ENCODE results near the gene INTS1. TPM values are rescaled to one million over a fixed set of nuclear protein-coding genes. Genes with fewer than 3 reads are reported as not detected.

The INTS1 gene
- total RNA-seq, 8 experiments from 2014 or later, result 19.5 to 80.2 (median 39.3) TPM

DNA sequence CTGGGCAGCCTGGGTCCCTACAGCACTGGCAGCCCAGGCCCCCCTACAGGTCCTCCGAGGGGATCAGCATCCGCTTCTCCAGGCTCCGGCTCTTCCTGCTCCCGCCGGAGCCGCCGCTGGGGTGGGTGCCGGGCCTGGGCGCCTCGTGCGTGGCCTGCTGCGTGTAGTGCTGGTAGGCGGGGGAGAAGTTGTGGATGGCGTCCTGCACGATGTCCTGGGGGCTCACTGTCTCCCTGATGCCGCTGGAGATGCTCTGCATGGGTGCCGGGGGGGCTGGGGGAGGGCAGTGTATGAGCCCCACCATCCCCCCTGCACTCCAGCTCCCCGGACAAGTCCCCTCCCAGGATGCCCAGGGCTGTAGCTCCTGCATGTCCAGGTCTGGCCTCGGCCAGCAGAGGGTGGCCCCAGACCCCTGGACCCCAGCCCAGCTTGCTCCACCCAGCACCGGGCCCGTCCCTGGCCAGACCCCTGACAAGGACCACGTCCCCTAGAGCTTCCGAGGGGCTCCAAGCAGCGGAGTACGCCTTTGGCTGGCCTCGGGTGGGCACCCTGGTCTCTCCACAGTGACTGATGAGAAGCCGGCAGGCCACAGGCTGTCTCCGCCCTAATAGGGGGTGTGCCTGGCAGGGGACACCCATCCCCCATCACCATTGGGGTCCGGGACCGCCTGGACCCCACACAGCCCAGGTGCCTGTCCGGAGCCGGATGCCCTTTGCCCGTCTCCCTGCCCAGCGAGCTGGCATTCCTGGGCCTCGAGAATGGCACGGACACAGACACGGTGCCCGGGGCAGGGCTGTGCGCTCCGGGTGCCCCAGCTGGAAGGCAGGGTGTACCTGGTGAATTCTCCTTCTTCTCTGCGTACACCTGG is 43.0 kb upstream of the INTS1 start:
- 84 to 100% (median 100%) methylated on average over 1 to 6 of the region's 41 CpGs; no CpG with 5 or more reads in 7 of the 10 experiments for WGBS, 10 experiments
- H3K27ac ChIP-seq, result no peak overlapping the region
- H3K4me3 ChIP-seq, result no peak overlapping the region
- in situ Hi-C loops (cut with MboI; ENCODE audit: low pct_unique_long_range_greater_than_20kb in 2 of 9, low sequenced_read_pairs in 9 of 9, unreplicated experiment in 9 of 9), result no loop called here
- ATAC-seq (replicated peaks in 6 of 8), result no peak
- peaks cover 14 to 28% of the 10 kb centered on the region in 2 donors for H3K4me1 ChIP-seq (replicated peaks in 1 of 2)

DNA sequence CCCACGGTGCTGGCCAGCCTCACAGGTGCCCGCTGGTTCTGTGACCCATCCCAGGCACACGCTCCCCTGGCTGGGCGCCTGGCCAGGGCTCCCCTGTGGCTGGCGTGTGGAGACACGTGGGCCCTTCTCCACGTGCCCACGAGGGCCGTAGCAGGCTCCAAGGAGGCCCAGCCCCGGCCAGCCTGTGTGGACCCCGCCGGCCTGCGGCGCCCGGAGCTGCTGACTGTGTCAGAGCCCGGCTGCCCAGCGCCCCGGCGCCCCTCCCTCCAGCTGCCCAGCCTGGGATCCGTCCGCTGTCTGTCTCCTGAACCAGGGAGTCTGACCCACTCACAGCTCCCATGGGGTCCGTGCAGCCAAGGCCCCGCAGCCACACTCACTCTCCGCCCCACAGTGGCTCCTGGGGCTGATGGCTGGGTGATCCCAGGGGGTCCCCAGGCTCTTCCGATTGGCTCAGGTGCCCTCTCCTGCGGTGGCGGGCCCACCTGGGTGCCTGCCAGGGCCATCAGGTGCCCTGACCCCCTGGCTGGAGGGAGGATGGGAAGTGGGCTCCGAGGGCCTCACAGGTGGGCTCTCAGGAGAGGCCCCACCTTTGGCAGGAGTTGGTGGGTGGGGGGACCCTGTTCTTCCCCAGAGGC is 42.2 kb upstream of the INTS1 start:
- ATAC-seq (replicated peaks in 6 of 8), result peak in 1 of 8 experiments; percentile 13
- Histone ChIP-seq H3K4me3 (no peak overlapping the region), H3K27ac (no peak overlapping the region), H3K4me1 (replicated peaks in 1 of 2) (peaks cover 14 to 32% of the 10 kb centered on the region in 2 donors)
- in situ Hi-C loops (cut with MboI; ENCODE audit: low pct_unique_long_range_greater_than_20kb in 2 of 9, low sequenced_read_pairs in 9 of 9, unreplicated experiment in 9 of 9), result no loop called here
- 60 to 92% (median 86%) methylated on average over 1 to 10 of the region's 28 CpGs; no CpG with 5 or more reads in 7 of the 10 experiments for WGBS, 10 experiments

- no peak for ATAC-seq (replicated peaks in 6 of 8)
- Histone ChIP-seq H3K4me1 (replicated peaks in 1 of 2) (peaks cover 14 to 32% of the 10 kb centered on the region in 2 donors), H3K27ac (no peak overlapping the region), H3K4me3 (no peak overlapping the region)
- whole genome bisulfite sequencing, 10 experiments, result 40 to 100% (median 60%) methylated on average over 1 to 3 of the region's 40 CpGs; no CpG with 5 or more reads in 7 of the 10 experiments
- in situ Hi-C loops (cut with MboI; ENCODE audit: low pct_unique_long_range_greater_than_20kb in 2 of 9, low sequenced_read_pairs in 9 of 9, unreplicated experiment in 9 of 9), result no loop called here
Observed at GRCh38 chr7:1545417-1546246, 41.4 kb upstream of the INTS1 start.

- WGBS, 10 experiments, result 82 to 100% (median 95%) methylated on average over 1 to 12 of the region's 16 CpGs; no CpG with 5 or more reads in 5 of the 10 experiments
- in situ Hi-C loops (cut with MboI; ENCODE audit: low pct_unique_long_range_greater_than_20kb in 2 of 9, low sequenced_read_pairs in 9 of 9, unreplicated experiment in 9 of 9), result no loop called here
- no peak overlapping the region for H3K4me3 ChIP-seq
- ATAC-seq (replicated peaks in 6 of 8), result peak in 1 of 8 experiments; percentile 1
- peaks cover 14 to 32% of the 10 kb centered on the region in 2 donors for H3K4me1 ChIP-seq (replicated peaks in 1 of 2)
- no peak overlapping the region for H3K27ac ChIP-seq
Observed at GRCh38 chr7:1544896-1545416, 40.8 kb upstream of the INTS1 start.

DNA sequence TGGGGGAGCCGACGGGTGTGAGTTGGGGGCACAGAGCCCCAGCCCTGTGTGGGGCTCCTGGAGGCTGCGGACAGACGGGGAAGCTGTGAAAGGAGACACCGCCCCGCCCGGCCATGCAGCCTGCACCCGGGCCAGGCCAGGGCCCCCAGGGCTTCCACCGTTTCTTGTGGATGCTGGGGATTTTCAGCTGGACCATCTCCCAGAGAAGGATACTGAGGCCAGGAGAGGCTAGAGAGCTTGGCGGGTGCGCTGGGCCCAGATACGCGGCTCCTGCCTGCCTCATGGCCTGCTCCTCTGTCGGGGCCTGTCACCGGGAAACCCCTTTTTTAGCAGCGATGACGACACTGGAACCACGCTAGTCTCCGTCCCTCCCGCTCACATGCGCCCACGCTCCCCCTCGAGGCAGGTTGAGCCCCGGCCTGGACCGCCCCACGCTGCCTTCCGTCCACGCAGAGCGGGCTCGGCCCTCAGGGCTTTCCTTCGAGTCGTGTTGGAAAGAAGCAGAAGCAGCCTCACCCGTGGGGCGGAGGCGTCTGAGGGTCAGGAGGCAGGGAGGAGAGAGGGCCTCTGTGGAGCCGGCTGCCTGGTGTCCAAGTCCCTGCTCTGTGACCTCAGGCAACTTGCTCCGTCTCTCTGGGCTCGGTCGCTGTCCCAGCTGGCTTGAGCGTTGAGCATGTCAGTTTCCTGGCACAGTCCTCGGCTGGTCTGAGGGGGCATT is 40.1 kb upstream of the INTS1 start:
- H3K4me1 ChIP-seq (replicated peaks in 1 of 2), result peaks cover 16 to 34% of the 10 kb centered on the region in 2 donors
- H3K4me3 ChIP-seq, result no peak overlapping the region
- no peak overlapping the region for H3K27ac ChIP-seq
- WGBS, 10 experiments, result 81 to 100% methylated on average over 2 to 20 of the region's 41 CpGs; no CpG with 5 or more reads in 8 of the 10 experiments
- in situ Hi-C loops (cut with MboI; ENCODE audit: low pct_unique_long_range_greater_than_20kb in 2 of 9, low sequenced_read_pairs in 9 of 9, unreplicated experiment in 9 of 9), result no loop called here
- ATAC-seq (replicated peaks in 6 of 8), result peak in 3 of 8 experiments; percentile 1 to 39 (median 2)

DNA sequence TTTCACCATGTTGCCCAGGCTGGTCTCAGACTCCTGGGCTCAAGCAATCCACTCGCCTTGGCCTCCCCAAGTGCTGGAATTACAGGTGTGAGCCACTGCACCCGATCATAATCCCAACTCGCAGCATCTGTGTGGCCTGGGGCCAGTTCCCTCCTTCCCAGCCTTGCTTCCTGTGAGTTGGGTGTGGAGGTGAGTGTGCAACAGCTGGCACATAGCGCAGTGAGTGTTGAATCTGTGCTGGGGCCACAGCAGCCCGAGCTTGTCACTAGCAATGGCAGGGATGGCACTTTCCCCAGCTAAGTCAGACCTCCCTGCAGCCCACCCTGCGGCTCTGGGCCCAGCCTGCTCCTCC is 39.6 kb upstream of the INTS1 start:
- Histone ChIP-seq H3K4me3 (no peak overlapping the region), H3K27ac (peak overlapping the region in 1 of 2 donors; percentile 78), H3K4me1 (replicated peaks in 1 of 2) (peaks cover 21 to 40% of the 10 kb centered on the region in 2 donors)
- in situ Hi-C loops (cut with MboI; ENCODE audit: low pct_unique_long_range_greater_than_20kb in 2 of 9, low sequenced_read_pairs in 9 of 9, unreplicated experiment in 9 of 9), result no loop called here
- WGBS, 10 experiments, result 83 to 100% (median 97%) methylated on average over 1 to 3 of the region's 6 CpGs; no CpG with 5 or more reads in 4 of the 10 experiments
- no peak for ATAC-seq (replicated peaks in 6 of 8)

- in situ Hi-C loops (cut with MboI; ENCODE audit: low pct_unique_long_range_greater_than_20kb in 2 of 9, low sequenced_read_pairs in 9 of 9, unreplicated experiment in 9 of 9), result no loop called here
- 15 to 100% (median 78%) methylated on average over 1 to 11 of the region's 38 CpGs; no CpG with 5 or more reads in 2 of the 10 experiments for WGBS, 10 experiments
- Histone ChIP-seq H3K27ac (peak overlapping the region; percentile 65 to 78), H3K4me3 (no peak overlapping the region), H3K4me1 (replicated peaks in 1 of 2) (peaks cover 28 to 47% of the 10 kb centered on the region in 2 donors)
- ATAC-seq (replicated peaks in 6 of 8), result peak in 5 of 8 experiments; percentile 2 to 69 (median 61)
Observed at GRCh38 chr7:1542841-1543747, 38.9 kb upstream of the INTS1 start.

DNA sequence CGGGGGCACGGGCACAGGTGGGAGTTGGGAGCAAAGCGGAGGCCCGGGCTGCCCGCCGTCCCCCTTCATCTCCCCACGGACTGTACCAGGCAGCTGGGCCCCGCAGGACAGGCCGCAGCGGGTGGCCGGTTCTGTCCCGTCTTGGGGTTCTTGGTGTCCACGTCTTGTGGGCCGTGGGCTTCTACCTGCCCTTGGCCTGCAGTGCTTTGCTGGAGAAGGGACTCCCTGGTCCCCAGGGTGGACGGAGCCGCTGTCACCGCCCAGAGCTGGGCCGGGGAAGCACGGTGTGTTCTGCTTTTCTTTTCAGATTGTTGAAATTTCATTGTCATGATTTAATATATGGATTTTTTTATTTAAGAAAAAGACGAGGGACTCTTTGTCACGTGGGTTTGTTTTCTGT is 38.1 kb upstream of the INTS1 start:
- no peak for ATAC-seq (replicated peaks in 6 of 8)
- WGBS, 10 experiments, result 50 to 100% (median 98%) methylated on average over 1 to 7 of the region's 21 CpGs; no CpG with 5 or more reads in 3 of the 10 experiments
- Histone ChIP-seq H3K27ac (peak overlapping the region in 1 of 2 donors; percentile 65), H3K4me3 (no peak overlapping the region), H3K4me1 (replicated peaks in 1 of 2) (peaks cover 35 to 52% of the 10 kb centered on the region in 2 donors)
- in situ Hi-C loops (cut with MboI; ENCODE audit: low pct_unique_long_range_greater_than_20kb in 2 of 9, low sequenced_read_pairs in 9 of 9, unreplicated experiment in 9 of 9), result no loop called here

DNA sequence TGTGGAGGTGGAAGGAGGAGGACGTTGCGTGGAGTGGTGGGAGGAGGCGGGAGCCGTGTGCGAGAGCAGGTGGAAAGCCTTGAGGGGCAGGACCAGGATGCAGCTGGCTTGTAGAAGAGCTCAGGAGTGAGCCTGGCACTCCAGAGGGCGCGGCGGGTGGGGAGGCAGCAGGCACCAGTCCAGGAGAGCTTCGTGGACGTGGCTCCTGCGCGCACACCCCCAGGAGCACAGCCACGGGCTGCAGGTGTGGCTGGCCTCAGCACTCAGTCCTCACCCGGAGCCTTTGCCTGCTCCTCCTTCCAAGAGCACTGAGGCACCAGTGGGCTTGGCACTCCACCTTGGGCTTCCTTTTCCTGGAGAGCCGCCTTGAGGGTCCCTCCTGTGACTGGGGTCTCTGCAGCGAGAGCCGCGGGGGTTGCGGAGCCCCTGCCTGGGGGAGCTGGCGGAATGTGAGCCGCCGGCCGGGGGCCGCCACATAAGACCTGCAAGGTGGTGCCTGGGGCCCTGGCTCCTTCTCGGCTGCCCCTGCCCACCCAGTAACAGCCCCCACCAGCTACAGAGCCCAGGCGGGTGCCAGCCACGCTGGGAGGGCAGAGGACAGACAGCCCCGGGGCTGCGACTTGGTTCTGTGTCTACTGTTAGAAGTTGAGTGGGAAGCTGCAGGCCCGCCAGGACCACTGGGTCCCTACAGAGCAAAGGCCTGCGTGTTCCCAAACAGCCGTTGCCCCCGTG is 37.4 kb upstream of the INTS1 start:
- 60 to 100% (median 92%) methylated on average over 1 to 7 of the region's 33 CpGs; no CpG with 5 or more reads in 5 of the 10 experiments for WGBS, 10 experiments
- in situ Hi-C loops (cut with MboI; ENCODE audit: low pct_unique_long_range_greater_than_20kb in 2 of 9, low sequenced_read_pairs in 9 of 9, unreplicated experiment in 9 of 9), result no loop called here
- peaks cover 42 to 59% of the 10 kb centered on the region in 2 donors for H3K4me1 ChIP-seq (replicated peaks in 1 of 2)
- ATAC-seq (replicated peaks in 6 of 8), result no peak
- H3K27ac ChIP-seq, result no peak overlapping the region
- H3K4me3 ChIP-seq, result no peak overlapping the region

GRCh38 chr7:1540776-1541271 is 36.6 kb upstream of the INTS1 start:
- ATAC-seq (replicated peaks in 6 of 8), result no peak
- WGBS, 10 experiments, result 50 to 100% methylated on average over 1 to 3 of the region's 31 CpGs; no CpG with 5 or more reads in 8 of the 10 experiments
- H3K4me1 ChIP-seq (replicated peaks in 1 of 2), result peaks cover 49 to 64% of the 10 kb centered on the region in 2 donors
- H3K27ac ChIP-seq, result no peak overlapping the region
- H3K4me3 ChIP-seq, result no peak overlapping the region
- in situ Hi-C loops (cut with MboI; ENCODE audit: low pct_unique_long_range_greater_than_20kb in 2 of 9, low sequenced_read_pairs in 9 of 9, unreplicated experiment in 9 of 9), result no loop called here

All from motor neuron (in vitro differentiated cells).